ENCODE measurements around the gene DCP1A.

The DCP1A gene

DNA sequence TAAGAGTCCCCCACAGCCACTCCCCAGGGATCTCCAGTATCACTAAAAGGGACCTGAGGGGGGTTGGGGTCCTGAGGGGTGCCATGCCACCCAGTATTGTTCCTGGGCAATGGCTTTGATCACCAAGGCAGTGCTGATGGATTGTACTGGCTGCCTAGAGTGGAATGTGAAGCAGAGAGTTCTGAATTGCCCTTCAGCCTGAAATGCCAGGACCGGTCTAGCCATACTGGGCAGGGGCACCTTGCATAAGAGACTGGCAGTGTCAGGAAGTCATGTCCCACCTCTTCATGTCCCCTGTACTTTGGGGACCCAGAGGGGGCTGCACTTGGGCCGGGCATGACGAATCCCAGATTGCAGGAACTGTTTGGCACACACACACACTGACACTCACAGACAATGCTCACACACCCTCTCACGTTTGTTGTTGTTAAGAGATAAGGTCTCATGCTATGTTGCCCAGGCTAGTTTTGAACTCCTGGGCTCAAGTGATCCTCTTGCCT, 87.0 kb downstream of the DCP1A start:
- Histone ChIP-seq H3K9ac (ENCODE audit: low read length) (no peak overlapping the region), H3K27ac (ENCODE audit: low read depth, low read length, poor library complexity, severe bottlenecking) (no peak overlapping the region), H4K20me1 (ENCODE audit: insufficient read depth, low read length) (no peaks in the 10 kb centered on the region), H3K4me2 (ENCODE audit: low read length) (no peak overlapping the region), H3F3A (ENCODE audit: insufficient read depth, low read length) (no peaks in the 10 kb centered on the region), H3K9me3 (ENCODE audit: low read length) (no peaks in the 10 kb centered on the region), H2AFZ (ENCODE audit: low read length) (no peak overlapping the region), H3K36me3 (ENCODE audit: insufficient read depth, low read length) (peaks cover under 1% of the 10 kb centered on the region; the same call in 1 of the 2 replicates), H3K4me1 (ENCODE audit: insufficient read depth, low read length, severe bottlenecking) (peaks cover 6% of the 10 kb centered on the region), H3K79me2 (ENCODE audit: insufficient read depth, low read length) (peaks cover 1% of the 10 kb centered on the region), H3K9me2 (ENCODE audit: low read depth, low read length) (no peaks in the 10 kb centered on the region), H3K27me3 (ENCODE audit: insufficient read depth, low read length) (no peaks in the 10 kb centered on the region), H3K4me3 (ENCODE audit: low read depth, low read length, poor library complexity, severe bottlenecking) (no peak overlapping the region)
- TF ChIP-seq EZH2 (IDR thresholded peaks at IDR 0.05; ENCODE audit: borderline replicate concordance, low read length), result no peak
- TF ChIP-seq, protein P1, sequence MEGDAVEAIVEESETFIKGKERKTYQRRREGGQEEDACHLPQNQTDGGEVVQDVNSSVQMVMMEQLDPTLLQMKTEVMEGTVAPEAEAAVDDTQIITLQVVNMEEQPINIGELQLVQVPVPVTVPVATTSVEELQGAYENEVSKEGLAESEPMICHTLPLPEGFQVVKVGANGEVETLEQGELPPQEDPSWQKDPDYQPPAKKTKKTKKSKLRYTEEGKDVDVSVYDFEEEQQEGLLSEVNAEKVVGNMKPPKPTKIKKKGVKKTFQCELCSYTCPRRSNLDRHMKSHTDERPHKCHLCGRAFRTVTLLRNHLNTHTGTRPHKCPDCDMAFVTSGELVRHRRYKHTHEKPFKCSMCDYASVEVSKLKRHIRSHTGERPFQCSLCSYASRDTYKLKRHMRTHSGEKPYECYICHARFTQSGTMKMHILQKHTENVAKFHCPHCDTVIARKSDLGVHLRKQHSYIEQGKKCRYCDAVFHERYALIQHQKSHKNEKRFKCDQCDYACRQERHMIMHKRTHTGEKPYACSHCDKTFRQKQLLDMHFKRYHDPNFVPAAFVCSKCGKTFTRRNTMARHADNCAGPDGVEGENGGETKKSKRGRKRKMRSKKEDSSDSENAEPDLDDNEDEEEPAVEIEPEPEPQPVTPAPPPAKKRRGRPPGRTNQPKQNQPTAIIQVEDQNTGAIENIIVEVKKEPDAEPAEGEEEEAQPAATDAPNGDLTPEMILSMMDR (IDR thresholded peaks at IDR 0.05; ENCODE audit: low read length), result no peak

DNA sequence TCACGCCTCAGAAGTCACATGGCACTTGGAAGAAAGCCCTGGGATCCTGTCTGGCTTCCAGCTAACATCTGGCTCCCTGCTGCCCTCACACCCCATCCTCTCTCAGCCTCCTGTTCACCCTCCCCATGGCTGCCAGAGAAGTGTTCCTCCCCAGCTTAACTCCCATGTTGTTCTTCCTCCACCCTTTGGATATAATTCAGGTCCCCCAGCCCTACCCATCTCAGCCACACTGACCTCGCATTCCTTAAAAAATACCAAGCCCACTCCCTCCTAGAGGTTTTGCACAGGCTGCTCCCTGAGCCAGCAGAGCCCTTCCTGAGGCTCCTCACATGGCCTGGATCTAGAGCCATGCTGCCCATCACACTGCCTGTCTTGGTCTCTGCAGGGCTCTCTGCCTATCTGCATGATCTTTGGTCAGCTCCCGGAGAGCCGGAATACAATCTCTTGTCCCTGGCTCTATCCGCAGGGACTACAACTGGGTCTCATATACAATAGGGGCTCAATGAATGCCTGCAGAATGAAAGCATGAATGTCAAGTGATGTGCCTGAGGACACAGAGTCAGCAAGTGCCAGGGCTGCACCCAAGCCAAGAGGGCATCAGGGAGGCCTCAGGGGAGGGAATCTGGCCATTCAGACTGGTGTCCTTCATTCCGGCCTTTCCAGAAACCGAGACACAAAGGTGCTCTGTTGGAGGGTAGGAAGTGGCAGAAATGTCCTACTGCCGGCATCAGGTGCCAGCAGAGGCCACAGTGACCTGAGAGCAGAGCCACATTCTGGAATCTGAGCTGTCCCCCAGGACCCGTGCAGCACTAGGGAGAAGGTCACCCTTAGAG, 87.7 kb downstream of the DCP1A start:
- Histone ChIP-seq H3K9me2 (ENCODE audit: low read depth, low read length) (no peaks in the 10 kb centered on the region), H3K4me3 (ENCODE audit: low read depth, low read length, poor library complexity, severe bottlenecking) (no peak overlapping the region), H3F3A (ENCODE audit: insufficient read depth, low read length) (no peaks in the 10 kb centered on the region), H3K27ac (ENCODE audit: low read depth, low read length, poor library complexity, severe bottlenecking) (no peak overlapping the region), H3K36me3 (ENCODE audit: insufficient read depth, low read length) (peaks cover 6% of the 10 kb centered on the region; the same call in 1 of the 2 replicates), H3K27me3 (ENCODE audit: insufficient read depth, low read length) (no peaks in the 10 kb centered on the region), H3K9ac (ENCODE audit: low read length) (no peak overlapping the region), H3K79me2 (ENCODE audit: insufficient read depth, low read length) (peaks cover 8% of the 10 kb centered on the region), H3K4me2 (ENCODE audit: low read length) (no peak overlapping the region), H3K9me3 (ENCODE audit: low read length) (no peaks in the 10 kb centered on the region), H4K20me1 (ENCODE audit: insufficient read depth, low read length) (no peaks in the 10 kb centered on the region), H3K4me1 (ENCODE audit: insufficient read depth, low read length, severe bottlenecking) (peaks cover 6% of the 10 kb centered on the region), H2AFZ (ENCODE audit: low read length) (no peak overlapping the region)
- no peak for TF ChIP-seq EZH2 (IDR thresholded peaks at IDR 0.05; ENCODE audit: borderline replicate concordance, low read length)
- TF ChIP-seq, protein P1 (IDR thresholded peaks at IDR 0.05; ENCODE audit: low read length), result no peak

DNA sequence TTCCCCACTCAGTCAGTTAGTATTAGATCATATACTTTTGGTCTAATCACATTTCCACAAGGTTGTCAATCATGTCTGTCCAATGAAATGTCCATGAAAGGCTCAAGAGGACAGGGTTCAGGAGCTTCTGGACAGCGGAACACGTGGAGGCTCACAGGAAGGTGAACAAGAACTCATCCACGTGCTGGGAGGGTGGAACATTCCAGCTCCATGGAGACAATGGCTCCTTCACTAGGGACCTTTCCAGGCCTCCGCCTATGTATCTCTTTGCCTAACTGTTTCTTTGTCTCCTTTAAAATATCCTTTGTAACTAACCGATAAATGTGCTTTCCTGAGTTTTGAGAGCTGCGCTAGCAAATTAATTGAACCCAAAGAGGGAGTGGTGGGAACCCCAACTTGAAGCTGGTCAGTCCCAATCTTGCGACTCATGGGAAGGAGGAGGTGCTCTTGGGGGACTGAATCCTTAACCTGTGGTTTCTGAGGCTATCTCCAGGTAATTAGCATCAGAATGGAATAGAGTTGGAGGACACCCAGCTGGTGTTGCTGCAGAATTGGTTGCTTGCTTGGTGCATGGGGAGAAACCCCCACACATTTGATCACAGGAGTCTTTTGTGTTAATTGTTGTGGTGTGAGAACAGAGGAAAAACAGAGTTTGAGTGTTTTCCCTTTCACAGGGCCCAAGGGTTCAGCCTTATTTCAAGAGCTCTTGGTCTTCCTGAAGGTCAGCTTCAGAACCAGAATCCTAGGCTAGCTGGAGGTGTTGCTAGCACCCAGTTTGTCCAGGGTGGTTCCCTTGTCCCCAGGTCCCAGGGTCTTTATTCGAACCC, 88.5 kb downstream of the DCP1A start:
- Histone ChIP-seq H3F3A (ENCODE audit: insufficient read depth, low read length) (no peaks in the 10 kb centered on the region), H3K79me2 (ENCODE audit: insufficient read depth, low read length) (peaks cover 16% of the 10 kb centered on the region), H3K4me2 (ENCODE audit: low read length) (no peak overlapping the region), H4K20me1 (ENCODE audit: insufficient read depth, low read length) (no peaks in the 10 kb centered on the region), H3K9me3 (ENCODE audit: low read length) (no peaks in the 10 kb centered on the region), H3K36me3 (ENCODE audit: insufficient read depth, low read length) (peaks cover 11% of the 10 kb centered on the region; the same call in 1 of the 2 replicates), H3K9ac (ENCODE audit: low read length) (no peak overlapping the region), H3K4me1 (ENCODE audit: insufficient read depth, low read length, severe bottlenecking) (peaks cover 14% of the 10 kb centered on the region), H3K27me3 (ENCODE audit: insufficient read depth, low read length) (no peaks in the 10 kb centered on the region), H2AFZ (ENCODE audit: low read length) (no peak overlapping the region), H3K9me2 (ENCODE audit: low read depth, low read length) (no peaks in the 10 kb centered on the region), H3K27ac (ENCODE audit: low read depth, low read length, poor library complexity, severe bottlenecking) (no peak overlapping the region), H3K4me3 (ENCODE audit: low read depth, low read length, poor library complexity, severe bottlenecking) (no peak overlapping the region)
- TF ChIP-seq, protein P1 (IDR thresholded peaks at IDR 0.05; ENCODE audit: low read length), result no peak
- TF ChIP-seq EZH2 (IDR thresholded peaks at IDR 0.05; ENCODE audit: borderline replicate concordance, low read length), result no peak

Data from OCI-LY1 (cell line).